K562 (cell line): Measurements from ENCODE around the gene DAGLA. TPM values are rescaled to one million over a fixed set of nuclear protein-coding genes. Genes with fewer than 3 reads are reported as not detected.

Experiments used
- ATF4 ChIP-seq: fragments of 450-650 bp; formaldehyde crosslinking; IDR thresholded peaks from 2 replicates; pipeline ENCODE4 v1.4.0; 2022; ENCODE audit warnings: mild to moderate bottlenecking, moderate library complexity
- CBX3 ChIP-seq, 2 experiments: IDR thresholded peaks; 1 replicate in 1 of 2; 2 replicates in 1 of 2; pipeline ENCODE4 v1.6.1; 2012; ENCODE audit warnings: inconsistent platforms in 2 of 2, low read length in 2 of 2, borderline replicate concordance in 1 of 2, control low read depth in 1 of 2
- DLX4 ChIP-seq: fragments of 250-450 bp; sonication (Bioruptor Pico); IDR thresholded peaks from 2 replicates; pipeline ENCODE4 v1.6.1; 2021; ENCODE audit warnings: mild to moderate bottlenecking
- ELF4 ChIP-seq: fragments of 450-650 bp; formaldehyde crosslinking; IDR thresholded peaks from 2 replicates; pipeline ENCODE4 v1.4.0; 2022; ENCODE audit warnings: missing genetic modification characterization
- EP400 ChIP-seq: fragments of 450-650 bp; IDR thresholded peaks from 2 replicates; pipeline ENCODE4 v1.6.1; 2017; ENCODE audit warnings: antibody characterized with exemption, mild to moderate bottlenecking, moderate library complexity
- ETV5 ChIP-seq: sonication (generic); formaldehyde crosslinking; IDR thresholded peaks from 2 replicates; pipeline ENCODE4 v1.4.0; 2020; ENCODE audit warnings: low read depth, mild to moderate bottlenecking, missing genetic modification reagents
- GATAD2B ChIP-seq: fragments of 450-650 bp; IDR thresholded peaks from 2 replicates; pipeline ENCODE4 v1.6.1; 2017; ENCODE audit warnings: mild to moderate bottlenecking, borderline replicate concordance
- HDAC8 ChIP-seq: fragments of 450-650 bp; IDR thresholded peaks from 2 replicates; pipeline ENCODE4 v1.6.1; 2016; ENCODE audit warnings: mild to moderate bottlenecking, missing genetic modification characterization, moderate library complexity, missing compliant biosample characterization
- JUND ChIP-seq, 2 experiments: IDR thresholded peaks; 2 replicates in 1 of 2; 3 replicates in 1 of 2; pipeline ENCODE4 v1.6.1; 2011; ENCODE audit warnings: borderline replicate concordance in 2 of 2, low read depth in 2 of 2, low read length in 2 of 2, improper control_type of control experiment in 1 of 2, missing biosample characterization in 1 of 2, missing genetic modification characterization in 1 of 2, missing genetic modification reagents in 1 of 2
- NEUROD1 ChIP-seq: fragments of 150-350 bp; IDR thresholded peaks from 2 replicates; pipeline ENCODE4 v1.6.1; 2014; ENCODE audit warnings: borderline replicate concordance, low read length, low read depth; ENCODE audit not compliant: partially characterized antibody
- PHB ChIP-seq: fragments of 250-450 bp; sonication (Bioruptor Pico); IDR thresholded peaks from 2 replicates; pipeline ENCODE4 v1.5.0; 2021
- PKNOX1 ChIP-seq: fragments of 450-650 bp; IDR thresholded peaks from 2 replicates; pipeline ENCODE4 v1.6.1; 2016
- PYGO2 ChIP-seq: fragments of 450-650 bp; IDR thresholded peaks from 2 replicates; pipeline ENCODE4 v1.6.1; 2016; ENCODE audit warnings: mild to moderate bottlenecking, missing genetic modification characterization, moderate library complexity, missing compliant biosample characterization
- SMARCA5 ChIP-seq: fragments of 450-650 bp; IDR thresholded peaks from 2 replicates; pipeline ENCODE4 v1.6.1; 2016
- TCF7 ChIP-seq: sonication (generic); IDR thresholded peaks from 2 replicates; pipeline ENCODE4 v1.6.1; 2016; ENCODE audit warnings: antibody characterized with exemption, borderline replicate concordance
- U2AF1 ChIP-seq: fragments of 200-400 bp; formaldehyde crosslinking; optimal IDR thresholded peaks from 2 replicates; pipeline ENCODE3; 2017; ENCODE audit warnings: mild to moderate bottlenecking, low read depth, low read length, moderate library complexity
- ZBTB11 ChIP-seq, 3 experiments: fragments of 200-800 bp in 1 of 3; fragments of 250-450 bp in 1 of 3; fragments of 450-650 bp in 1 of 3; sonication (Bioruptor Pico) in 1 of 3; sonication (Bioruptor generic) in 1 of 3; formaldehyde crosslinking in 1 of 3; IDR thresholded peaks; 2 replicates each; pipeline versions ENCODE4 v1.6.1 to v1.8.0; 2016 to 2022; ENCODE audit warnings: mild to moderate bottlenecking in 2 of 3, missing genetic modification characterization in 2 of 3, missing compliant biosample characterization in 1 of 3, moderate library complexity in 1 of 3
- ZFP36 ChIP-seq: fragments of 150-350 bp; IDR thresholded peaks from 2 replicates; pipeline ENCODE4 v1.6.1; 2018; ENCODE audit warnings: low read length, low read depth; ENCODE audit not compliant: partially characterized antibody
- ZNF639 ChIP-seq, 2 experiments: fragments of 200-800 bp in 1 of 2; sonication (Bioruptor generic) in 1 of 2; sonication (generic) in 1 of 2; formaldehyde crosslinking in 1 of 2; IDR thresholded peaks in 1 of 2; conservative IDR thresholded peaks in 1 of 2; 2 replicates each; pipeline versions ENCODE4 v1.5.0 to v1.6.1; 2016 to 2020; ENCODE audit warnings: missing compliant biosample characterization in 1 of 2, missing genetic modification characterization in 1 of 2, missing genetic modification reagents in 1 of 2
- ZNF785 ChIP-seq: fragments of 250-450 bp; sonication (Bioruptor Pico); IDR thresholded peaks from 2 replicates; pipeline ENCODE4 v1.4.0; 2020; ENCODE audit warnings: mild to moderate bottlenecking
- polyA plus RNA-seq, 8 experiments: library from polyadenylated mRNA; depleted of rRNA in 4 of 8; stranded (reverse) in 5 of 8; unstranded in 3 of 8; fragments of >200 nt; fragmentation: Nextera tagmentation in 2 of 8; fragmentation: Illumina TruSeq in 1 of 8; extraction: Ambion mirVana in 2 of 8; extraction: Trizol in 1 of 8; gene quantifications; 2 replicates each; pipeline versions ENCODE4 v1.2.1 to v1.2.3, GENCODE V29; 2011 to 2014; ENCODE audit warnings: inconsistent platforms in 1 of 8, missing spikeins in 1 of 8
- total RNA-seq, 7 experiments: library from RNA; depleted of rRNA in 6 of 7; stranded (reverse); fragments of >200 nt in 6 of 7; fragmentation: Illumina TruSeq in 2 of 7; extraction: Trizol in 2 of 7; gene quantifications; 2 replicates each; pipeline versions ENCODE4 v1.2.1 to v1.2.3, GENCODE V29; 2011 to 2021; ENCODE audit warnings: low replicate concordance in 1 of 7

The DAGLA gene
- total and polyA plus RNA-seq, 9 of the 15 experiments (the other 6 are each of a cell fraction or from before 2014, with no cell fraction given), result 0.03 to 0.16 (median 0.04) TPM; not detected in 4

GRCh38 chr11:61776561-61777075 is 96.4 kb downstream of the DAGLA start (continued):
- TF ChIP-seq TCF7 (no peak), U2AF1 (no peak), SMARCA5 (no peak), ZFP36 (peak; percentile 58), HDAC8 (tag) (no peak), ETV5 (no peak), ZNF639 (CRISPR knock-in tag; conservative IDR thresholded peaks at IDR 0.05 in 1 of 2, IDR thresholded peaks at IDR 0.05 in 1 of 2) (no peak), PHB (CRISPR knock-in tag) (no peak), DLX4 (CRISPR knock-in tag) (no peak), EP400 (no peak), NEUROD1 (no peak), ZNF785 (CRISPR knock-in tag) (no peak), CBX3 (IDR thresholded peaks at IDR 0.05; ENCODE audit: borderline replicate concordance in 1 of 2, low read length in 2 of 2) (no peak), GATAD2B (no peak), ATF4 (no peak), PKNOX1 (no peak), PYGO2 (no peak), ZBTB11 (CRISPR knock-in tag; IDR thresholded peaks at IDR 0.05) (no peak), ELF4 (CRISPR knock-in tag) (no peak), JUND (IDR thresholded peaks at IDR 0.05; ENCODE audit: borderline replicate concordance, low read depth, low read length) (0 out of 2 replicates have a peak, but pooled peaks have one; percentile 17), JUND (tag; IDR thresholded peaks at IDR 0.05; ENCODE audit: borderline replicate concordance, low read depth, low read length) (no peak; the same call in 2 of the 3 replicates)
